A673 (cell line): ENCODE results near the gene PYCR2. TPM values are rescaled to one million over a fixed set of nuclear protein-coding genes. Genes with fewer than 3 reads are reported as not detected.

ENCODE experiments used
- BruUV-seq: library from RNA; stranded (reverse); fragments of 400-500 nt; replicated peaks from 2 replicates; lab custom pipeline; 2021; lab: Mats Ljungman, UMichigan
- CTCF ChIA-PET: fragments of 300-600 bp; sonication (Branson Sonifier 250); formaldehyde crosslinking; loops from one replicate; lab custom pipeline; 2022; ENCODE audit warnings: antibody characterized with exemption; lab: Charles Lee
- POLR2A ChIA-PET: fragments of 300-600 bp; sonication (Branson Sonifier 250); formaldehyde crosslinking; loops from one replicate; lab custom pipeline; 2022; ENCODE audit warnings: antibody characterized with exemption; ENCODE audit not compliant: low non-redundant PET; lab: Charles Lee
- DNase-seq: peaks from one replicate; pipeline ENCODE4 v3.0.0-alpha.2; 2015; ENCODE audit warnings: low spot score
- H3K27ac ChIP-seq: fragments of 200-600 bp; sonication (generic); 2 replicates; pipeline ENCODE4 v1.5.1; 2016; ENCODE audit warnings: mixed run types, low read depth, mild to moderate bottlenecking, mixed read lengths, antibody characterized with exemption, low read length; ENCODE audit not compliant: poor library complexity, severe bottlenecking
- H3K27me3 ChIP-seq: fragments of 200-600 bp; sonication (generic); replicated peaks from 2 replicates; pipeline ENCODE4 v1.6.1; 2017; ENCODE audit warnings: mixed run types, low read depth, mild to moderate bottlenecking, mixed read lengths, antibody characterized with exemption, low read length; ENCODE audit not compliant: insufficient read depth, poor library complexity
- H3K36me3 ChIP-seq: fragments of 200-600 bp; sonication (generic); 2 replicates; pipeline ENCODE4 v1.6.1; 2016; ENCODE audit warnings: mixed run types, mild to moderate bottlenecking, mixed read lengths, antibody characterized with exemption, low read length; ENCODE audit not compliant: insufficient read depth, poor library complexity, severe bottlenecking
- H3K4me1 ChIP-seq: fragments of 200-600 bp; sonication (generic); 2 replicates; pipeline ENCODE4 v1.6.1; 2017; ENCODE audit warnings: mixed run types, mild to moderate bottlenecking, mixed read lengths, antibody characterized with exemption, low read length; ENCODE audit not compliant: insufficient read depth, poor library complexity, severe bottlenecking
- H3K4me3 ChIP-seq: fragments of 200-600 bp; sonication (generic); 2 replicates; pipeline ENCODE4 v1.5.1; 2016; ENCODE audit warnings: low read depth, mixed run types, mild to moderate bottlenecking, mixed read lengths, low read length; ENCODE audit not compliant: poor library complexity, severe bottlenecking
- H3K9me3 ChIP-seq: fragments of 200-600 bp; sonication (generic); 2 replicates; pipeline ENCODE4 v1.6.1; 2016; ENCODE audit warnings: mixed run types, low read depth, mild to moderate bottlenecking, mixed read lengths, antibody characterized with exemption, low read length; ENCODE audit not compliant: poor library complexity, severe bottlenecking
- EZH2 ChIP-seq: fragments of 200-600 bp; sonication (generic); IDR thresholded peaks from 2 replicates; pipeline ENCODE4 v1.6.1; 2017; ENCODE audit warnings: borderline replicate concordance, low read depth, mild to moderate bottlenecking, mixed read lengths, antibody characterized with exemption, low read length; ENCODE audit not compliant: poor library complexity, severe bottlenecking
- intact Hi-C: fragments of 100-400 bp; cut with micrococcal nuclease; formaldehyde crosslinking; loops from one replicate; pipeline ENCODE4 v1.10.0; 2022; ENCODE audit not compliant: unreplicated experiment
- total RNA-seq: library from RNA; stranded (reverse); gene quantifications from 2 replicates; pipeline ENCODE4 v1.2.3, GENCODE V29; 2021
- TF ChIP-seq, protein P1 (sequence below): fragments of 300-800, 200-600 bp; sonication (generic); conservative IDR thresholded peaks from 2 replicates; pipeline ENCODE4 v1.5.1; 2017; ENCODE audit warnings: low read depth, mild to moderate bottlenecking, antibody characterized with exemption, low read length, moderate library complexity, mixed read lengths

The PYCR2 gene
- total RNA-seq, 1 experiment from 2014 or later: 52.5 TPM

DNA sequence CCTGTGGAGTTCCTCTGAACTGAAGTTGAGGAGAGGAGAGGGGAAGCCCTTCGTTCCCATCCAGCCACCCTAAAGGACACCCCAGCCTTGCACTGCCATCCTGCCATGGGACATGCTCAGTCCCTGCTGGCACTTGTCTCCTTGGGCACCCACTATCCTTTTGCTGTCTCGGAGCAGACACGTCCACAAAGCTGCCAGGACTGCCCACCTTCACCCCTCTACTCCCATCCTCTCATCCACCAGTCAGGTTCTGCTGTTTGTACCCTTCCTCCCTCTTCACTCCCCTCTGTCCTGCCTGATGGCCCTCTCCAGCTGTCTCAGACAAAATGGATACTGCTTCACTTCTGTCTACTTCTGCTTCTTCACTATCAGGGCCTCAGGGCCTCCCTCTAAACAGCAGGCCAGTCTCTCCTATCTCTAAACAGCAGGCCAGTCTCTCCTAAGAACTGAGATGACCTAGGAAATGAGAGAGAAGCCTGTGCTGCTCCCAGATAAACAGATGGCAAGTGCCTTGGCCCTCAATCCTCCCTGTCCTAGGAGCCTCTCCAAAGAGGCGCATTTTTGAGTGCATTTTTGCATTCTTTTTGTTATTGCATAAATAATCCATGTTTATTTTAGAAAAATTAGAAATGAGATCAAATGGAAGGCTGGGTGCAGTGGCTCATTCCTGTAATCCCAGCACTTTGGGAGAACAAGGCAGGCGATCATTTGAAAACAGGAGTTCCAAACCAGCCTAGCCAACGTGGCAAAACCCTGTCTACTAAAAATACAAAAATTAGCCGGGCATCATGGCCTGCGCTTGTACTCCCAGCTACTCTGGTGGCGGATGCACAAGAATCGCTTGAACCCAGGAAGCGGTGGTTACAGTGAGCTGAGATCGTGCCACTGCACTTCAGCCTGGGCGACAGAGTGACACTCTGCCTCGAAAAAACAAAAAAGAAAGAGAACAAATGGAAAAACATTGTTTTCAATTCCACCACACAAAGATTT is 4.4 kb upstream of the PYCR2 start:
- H3K9me3 ChIP-seq: no peaks in the 10 kb centered on the region
- ChIA-PET POLR2A (no interaction called here), CTCF (no interaction called here)
- DNase-seq: no peak
- H3K27me3 ChIP-seq: no peaks in the 10 kb centered on the region
- no peaks in the 10 kb centered on the region for H3K36me3 ChIP-seq
- TF ChIP-seq, protein P1, sequence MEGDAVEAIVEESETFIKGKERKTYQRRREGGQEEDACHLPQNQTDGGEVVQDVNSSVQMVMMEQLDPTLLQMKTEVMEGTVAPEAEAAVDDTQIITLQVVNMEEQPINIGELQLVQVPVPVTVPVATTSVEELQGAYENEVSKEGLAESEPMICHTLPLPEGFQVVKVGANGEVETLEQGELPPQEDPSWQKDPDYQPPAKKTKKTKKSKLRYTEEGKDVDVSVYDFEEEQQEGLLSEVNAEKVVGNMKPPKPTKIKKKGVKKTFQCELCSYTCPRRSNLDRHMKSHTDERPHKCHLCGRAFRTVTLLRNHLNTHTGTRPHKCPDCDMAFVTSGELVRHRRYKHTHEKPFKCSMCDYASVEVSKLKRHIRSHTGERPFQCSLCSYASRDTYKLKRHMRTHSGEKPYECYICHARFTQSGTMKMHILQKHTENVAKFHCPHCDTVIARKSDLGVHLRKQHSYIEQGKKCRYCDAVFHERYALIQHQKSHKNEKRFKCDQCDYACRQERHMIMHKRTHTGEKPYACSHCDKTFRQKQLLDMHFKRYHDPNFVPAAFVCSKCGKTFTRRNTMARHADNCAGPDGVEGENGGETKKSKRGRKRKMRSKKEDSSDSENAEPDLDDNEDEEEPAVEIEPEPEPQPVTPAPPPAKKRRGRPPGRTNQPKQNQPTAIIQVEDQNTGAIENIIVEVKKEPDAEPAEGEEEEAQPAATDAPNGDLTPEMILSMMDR: no peak
- no peak for TF ChIP-seq EZH2
- intact Hi-C loops: no loop called here
- no peak overlapping the region for H3K27ac ChIP-seq
- no peaks in the 10 kb centered on the region for H3K4me1 ChIP-seq
- H3K4me3 ChIP-seq: no peak overlapping the region
- BruUV-seq: no TSS peak

DNA sequence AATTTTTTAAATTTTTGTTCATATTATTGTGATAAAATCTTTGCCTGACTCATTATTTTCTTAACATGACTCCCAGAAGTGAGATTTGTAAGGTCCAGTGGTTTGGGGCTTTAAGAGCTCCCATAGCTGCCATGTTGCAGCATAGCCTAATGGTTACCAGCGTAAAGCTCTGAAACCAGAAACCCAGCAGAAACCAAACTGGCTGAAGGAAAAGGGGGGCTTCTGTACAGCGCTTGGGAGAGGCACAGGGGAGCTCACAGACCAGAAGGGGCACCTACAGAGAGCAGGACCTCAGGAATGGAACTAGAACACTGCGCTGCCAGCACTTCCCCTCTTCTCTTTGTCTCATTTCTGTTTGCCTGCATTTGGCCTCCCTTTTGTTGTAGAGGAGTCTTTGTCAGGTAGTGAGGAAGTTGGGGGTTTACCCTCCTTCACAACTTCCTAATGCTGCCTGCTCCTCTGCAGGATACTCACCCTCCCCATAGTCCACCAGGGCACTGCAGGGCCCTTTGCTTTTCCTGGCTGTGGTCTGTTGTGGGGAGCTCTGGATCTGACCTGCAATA is 2.6 kb upstream of the PYCR2 start:
- peaks cover 11% of the 10 kb centered on the region for H3K4me1 ChIP-seq
- POLR2A ChIA-PET: no interaction called here
- CTCF ChIA-PET: no interaction called here
- H3K4me3 ChIP-seq: no peak overlapping the region
- DNase-seq: no peak
- H3K36me3 ChIP-seq: no peaks in the 10 kb centered on the region
- no TSS peak for BruUV-seq
- no peaks in the 10 kb centered on the region for H3K9me3 ChIP-seq
- H3K27me3 ChIP-seq: no peaks in the 10 kb centered on the region
- TF ChIP-seq, protein P1: no peak
- TF ChIP-seq EZH2: no peak
- intact Hi-C loops: no loop called here
- no peak overlapping the region for H3K27ac ChIP-seq

DNA sequence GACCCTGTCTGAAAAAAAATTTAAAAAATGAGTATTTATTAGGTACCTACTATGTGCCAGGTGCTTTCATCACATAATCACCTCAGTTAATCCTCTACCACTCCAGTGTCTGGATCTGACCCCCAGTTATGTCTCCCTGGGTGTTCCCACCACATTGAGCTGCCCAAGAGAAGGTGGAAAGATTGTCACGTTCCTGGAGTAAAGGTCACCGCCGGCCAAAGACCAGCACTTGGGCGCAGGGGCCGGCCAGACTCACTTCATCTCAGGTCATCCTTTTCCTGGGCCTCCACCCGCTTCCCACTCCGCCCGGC is 714 bp downstream of the PYCR2 start:
- POLR2A ChIA-PET: no interaction called here
- no TSS peak for BruUV-seq
- DNase-seq: no peak
- no peak for TF ChIP-seq EZH2
- TF ChIP-seq, protein P1: no peak
- intact Hi-C loops: no loop called here
- peak overlapping the region; percentile 99 for H3K4me3 ChIP-seq
- peaks cover 33% of the 10 kb centered on the region for H3K4me1 ChIP-seq
- H3K36me3 ChIP-seq: peaks cover 18% of the 10 kb centered on the region
- no peaks in the 10 kb centered on the region for H3K9me3 ChIP-seq
- CTCF ChIA-PET: no interaction called here
- H3K27me3 ChIP-seq: no peaks in the 10 kb centered on the region
- peak overlapping the region; percentile 97 for H3K27ac ChIP-seq
